Measurements from ENCODE around the gene HK1.

- TF ChIP-seq CTCF (tag by site-specific recombination; IDR thresholded peaks at IDR 0.05) (no peak), REST (tag by site-specific recombination; IDR thresholded peaks at IDR 0.05) (no peak), SP2 (tag by site-specific recombination; IDR thresholded peaks at IDR 0.05) (no peak), KLF16 (tag by site-specific recombination; IDR thresholded peaks at IDR 0.05) (no peak), TRIM28 (IDR thresholded peaks at IDR 0.05; ENCODE audit: borderline replicate concordance, low read length) (no peak), ZNF660 (tag by site-specific recombination; IDR thresholded peaks at IDR 0.05) (no peak), MYNN (tag by site-specific recombination; IDR thresholded peaks at IDR 0.05; ENCODE audit: borderline replicate concordance) (no peak), RBAK (tag by site-specific recombination; IDR thresholded peaks at IDR 0.05) (no peak), ATF2 (tag by site-specific recombination; IDR thresholded peaks at IDR 0.05; ENCODE audit: low read depth) (no peak), KLF1 (tag by site-specific recombination; IDR thresholded peaks at IDR 0.05) (no peak), INSM2 (tag by site-specific recombination; IDR thresholded peaks at IDR 0.05) (no peak)
These were observed 126.9 kb downstream of the HK1 start for GRCh38 chr10:69405221-69405620.

Data from HEK293 (cell line).